IMR-90 (cell line): ENCODE measurements around the gene ARAP2. TPM values are rescaled to one million over a fixed set of nuclear protein-coding genes. Genes with fewer than 3 reads are reported as not detected.

Experiments
- ATAC-seq: fragments of 200-7000 bp; cut with Tn5 transposase; 2 replicates; pipeline ENCODE4 v1.9.1; 2020; ENCODE audit warnings: low read depth, mild to moderate bottlenecking, moderate library complexity
- BruUV-seq: library from RNA; stranded (reverse); fragments of 400-500 nt; replicated peaks from 2 replicates; lab custom pipeline; 2021; lab: Mats Ljungman, UMichigan
- CTCF ChIA-PET: fragments of 300-600 bp; formaldehyde crosslinking; extraction: SDS; loops from one replicate; lab custom pipeline; 2021; ENCODE audit warnings: antibody characterized with exemption; lab: Yijun Ruan, JAX
- POLR2A ChIA-PET: fragments of 300-600 bp; sonication (Branson Sonifier 250); formaldehyde crosslinking; loops from one replicate; lab custom pipeline; 2022; ENCODE audit warnings: antibody characterized with exemption; ENCODE audit not compliant: unreplicated experiment; lab: Charles Lee
- DNase-seq: peaks from one replicate; pipeline ENCODE4 v3.0.0; 2013
- H2AFZ ChIP-seq: replicated peaks from 2 replicates; pipeline ENCODE3; 2013; ENCODE audit warnings: low read length, mild to moderate bottlenecking; ENCODE audit not compliant: poor library complexity
- H2AK5ac ChIP-seq: 2 replicates; pipeline ENCODE4 v1.6.1; 2013; ENCODE audit warnings: low read depth, low read length, inconsistent platforms
- H2AK9ac ChIP-seq: replicated peaks from 2 replicates; pipeline ENCODE3; 2013; ENCODE audit warnings: mild to moderate bottlenecking, low read depth, low read length, moderate library complexity; ENCODE audit not compliant: poor library complexity
- H2BK120ac ChIP-seq: 2 replicates; pipeline ENCODE4 v1.6.1; 2013; ENCODE audit warnings: low read depth, low read length, inconsistent platforms
- H2BK15ac ChIP-seq: 3 replicates; pipeline ENCODE4 v1.6.1; 2013; ENCODE audit warnings: low read depth, low read length, inconsistent platforms
- H2BK20ac ChIP-seq: 2 replicates; pipeline ENCODE4 v1.6.1; 2013; ENCODE audit warnings: low read depth, mild to moderate bottlenecking, inconsistent platforms, low read length, moderate library complexity
- H2BK5ac ChIP-seq: 2 replicates; pipeline ENCODE4 v1.6.1; 2013; ENCODE audit warnings: mild to moderate bottlenecking, low read depth, low read length, inconsistent platforms; ENCODE audit not compliant: poor library complexity, severe bottlenecking
- H3K14ac ChIP-seq: replicated peaks from 2 replicates; pipeline ENCODE4 v1.6.1; 2013; ENCODE audit warnings: low read depth, low read length, inconsistent platforms
- H3K18ac ChIP-seq: 2 replicates; pipeline ENCODE4 v1.6.1; 2013; ENCODE audit warnings: low read depth, low read length, control low read depth
- H3K23ac ChIP-seq: 2 replicates; pipeline ENCODE4 v1.6.1; 2013; ENCODE audit warnings: low read depth, low read length, inconsistent platforms
- H3K27ac ChIP-seq: 2 replicates; pipeline ENCODE4 v1.5.1; 2013; ENCODE audit warnings: mild to moderate bottlenecking, control low read depth, low read length; ENCODE audit not compliant: insufficient read depth
- H3K27me3 ChIP-seq: 2 replicates; pipeline ENCODE4 v1.6.1; 2013; ENCODE audit warnings: low read length; ENCODE audit not compliant: control insufficient read depth, insufficient read depth
- H3K36me3 ChIP-seq: 2 replicates; pipeline ENCODE4 v1.6.1; 2013; ENCODE audit warnings: low read length, mixed read lengths; ENCODE audit not compliant: control insufficient read depth, insufficient read depth
- H3K4ac ChIP-seq: 2 replicates; pipeline ENCODE4 v1.6.1; 2013; ENCODE audit warnings: low read depth, low read length, inconsistent platforms
- H3K4me1 ChIP-seq: 2 replicates; pipeline ENCODE4 v1.6.1; 2013; ENCODE audit warnings: low read length, mixed read lengths; ENCODE audit not compliant: control insufficient read depth, insufficient read depth
- H3K4me2 ChIP-seq: 2 replicates; pipeline ENCODE4 v1.6.1; 2013; ENCODE audit warnings: low read depth, mild to moderate bottlenecking, control low read depth, low read length, moderate library complexity
- H3K4me3 ChIP-seq: 2 replicates; pipeline ENCODE4 v1.5.1; 2013; ENCODE audit warnings: low read depth, mild to moderate bottlenecking, control low read depth, low read length, moderate library complexity; ENCODE audit not compliant: insufficient read depth
- H3K56ac ChIP-seq: 2 replicates; pipeline ENCODE4 v1.6.1; 2013; ENCODE audit warnings: low read length, inconsistent platforms; ENCODE audit not compliant: insufficient read depth; ENCODE audit errors: extremely low read depth
- H3K79me1 ChIP-seq, 2 experiments: 2 replicates each; pipeline ENCODE4 v1.6.1; 2013; ENCODE audit warnings: low read length in 2 of 2, inconsistent platforms in 1 of 2, low read depth in 1 of 2
- H3K9ac ChIP-seq: 2 replicates; pipeline ENCODE4 v1.6.1; 2013; ENCODE audit warnings: low read depth, low read length, control low read depth
- H3K9me1 ChIP-seq: 2 replicates; pipeline ENCODE4 v1.6.1; 2013; ENCODE audit warnings: low read length, inconsistent platforms; ENCODE audit not compliant: insufficient read depth
- H3K9me3 ChIP-seq: 2 replicates; pipeline ENCODE4 v1.6.1; 2013; ENCODE audit warnings: low read length; ENCODE audit not compliant: control insufficient read depth, insufficient read depth
- H4K20me1 ChIP-seq: 2 replicates; pipeline ENCODE4 v1.6.1; 2013; ENCODE audit warnings: low read length, inconsistent platforms; ENCODE audit not compliant: insufficient read depth
- H4K5ac ChIP-seq: 2 replicates; pipeline ENCODE4 v1.6.1; 2013; ENCODE audit warnings: mild to moderate bottlenecking, low read depth, low read length, control low read depth
- H4K8ac ChIP-seq, 2 experiments: 2 replicates each; pipeline ENCODE4 v1.6.1; 2013; ENCODE audit warnings: low read depth in 2 of 2, low read length in 2 of 2, control low read depth in 1 of 2, inconsistent platforms in 1 of 2
- H4K91ac ChIP-seq: 2 replicates; pipeline ENCODE4 v1.6.1; 2013; ENCODE audit warnings: low read depth, low read length, inconsistent platforms; ENCODE audit not compliant: insufficient read depth
- BHLHE40 ChIP-seq: fragments of 150-350 bp; IDR thresholded peaks from 2 replicates; pipeline ENCODE4 v1.6.1; 2016; ENCODE audit warnings: mild to moderate bottlenecking, low read depth, low read length
- CEBPB ChIP-seq: IDR thresholded peaks from 2 replicates; pipeline ENCODE4 v1.6.1; 2012; ENCODE audit warnings: low read depth, low read length, improper control_type of control experiment
- CHD1 ChIP-seq: IDR thresholded peaks from 2 replicates; pipeline ENCODE4 v1.6.1; 2012; ENCODE audit warnings: low read depth, low read length, improper control_type of control experiment
- FOS ChIP-seq: fragments of 150-350 bp; IDR thresholded peaks from 2 replicates; pipeline ENCODE4 v1.6.1; 2016; ENCODE audit warnings: low read depth, low read length
- MAFK ChIP-seq: IDR thresholded peaks from 2 replicates; pipeline ENCODE4 v1.6.1; 2012; ENCODE audit warnings: low read depth, low read length, improper control_type of control experiment
- MAZ ChIP-seq: IDR thresholded peaks from 2 replicates; pipeline ENCODE4 v1.6.1; 2012; ENCODE audit warnings: low read depth, mild to moderate bottlenecking, low read length, improper control_type of control experiment, moderate library complexity, borderline replicate concordance
- MXI1 ChIP-seq: IDR thresholded peaks from 2 replicates; pipeline ENCODE4 v1.6.1; 2012; ENCODE audit warnings: low read depth, mild to moderate bottlenecking, low read length, moderate library complexity, borderline replicate concordance
- NFE2L2 ChIP-seq: fragments of 150-350 bp; IDR thresholded peaks from 2 replicates; pipeline ENCODE4 v1.6.1; 2016; ENCODE audit warnings: low read depth, mild to moderate bottlenecking, low read length
- POLR2A ChIP-seq: IDR thresholded peaks from 2 replicates; pipeline ENCODE4 v1.6.1; 2012; ENCODE audit warnings: mild to moderate bottlenecking, low read depth, low read length
- RAD21 ChIP-seq: IDR thresholded peaks from 2 replicates; pipeline ENCODE4 v1.6.1; 2012; ENCODE audit warnings: low read length, improper control_type of control experiment
- RCOR1 ChIP-seq: IDR thresholded peaks from 2 replicates; pipeline ENCODE4 v1.6.1; 2012; ENCODE audit warnings: mild to moderate bottlenecking, low read length, improper control_type of control experiment; ENCODE audit not compliant: insufficient replicate concordance
- RFX5 ChIP-seq: IDR thresholded peaks from 2 replicates; pipeline ENCODE4 v1.8.0; 2012; ENCODE audit warnings: low read depth, mild to moderate bottlenecking, low read length, moderate library complexity
- SMC3 ChIP-seq: fragments of 150-350 bp; IDR thresholded peaks from 2 replicates; pipeline ENCODE4 v1.6.1; 2016; ENCODE audit warnings: low read depth, mild to moderate bottlenecking, antibody characterized with exemption, low read length, moderate library complexity
- WGBS, 2 experiments: methylation state at CpG; one replicate each; pipeline versions ENCODE4 v1.1.5 to v1.1.7; 2013; ENCODE audit warnings: missing lambda C conversion rate in 2 of 2; ENCODE audit not compliant: insufficient read length in 1 of 2; ENCODE audit errors: extremely low coverage in 2 of 2; 5-methylcytosine and 5-hydroxymethylcytosine counted together
- dilution Hi-C: fragments of 300-500 bp; cut with HindIII; formaldehyde crosslinking; loops from one replicate; pipeline ENCODE4 v1.14.3; 2018; ENCODE audit warnings: low sequenced_read_pairs; ENCODE audit not compliant: unreplicated experiment
- in situ Hi-C: fragments of 300-500 bp; cut with MboI; formaldehyde crosslinking; loops from 3 replicates; pipeline ENCODE4 v1.14.3; 2019; ENCODE audit warnings: low sequenced_read_pairs, inconsistent platforms, mixed read lengths
- intact Hi-C: fragments of 100-400 bp; cut with micrococcal nuclease; formaldehyde crosslinking; loops from 2 replicates; pipeline ENCODE4 v1.10.0; 2022
- polyA plus RNA-seq, 3 experiments: library from polyadenylated mRNA; depleted of rRNA; stranded (reverse); fragments of >200 nt; gene quantifications; 2 replicates each; pipeline ENCODE4 v1.2.3, GENCODE V29; 2012; ENCODE audit warnings: low replicate concordance in 1 of 3
- total RNA-seq: library from RNA; depleted of rRNA; stranded (reverse); fragments of >200 nt; gene quantifications from 2 replicates; pipeline ENCODE4 v1.2.3, GENCODE V29; 2012
- TF ChIP-seq, protein P1 (sequence below): conservative IDR thresholded peaks from 2 replicates; pipeline ENCODE4 v1.5.1; 2012; ENCODE audit warnings: mild to moderate bottlenecking, low read depth, low read length, improper control_type of control experiment
- TF ChIP-seq, protein P2 (sequence below): fragments of 150-350 bp; IDR thresholded peaks from 2 replicates; pipeline ENCODE4 v1.6.1; 2017; ENCODE audit warnings: mild to moderate bottlenecking, antibody characterized with exemption, low read length, low read depth
- TF ChIP-seq, protein P3 (sequence below): fragments of 150-350 bp; IDR thresholded peaks from 2 replicates; pipeline ENCODE4 v1.6.1; 2016; ENCODE audit warnings: low read depth, mild to moderate bottlenecking, low read length, moderate library complexity, borderline replicate concordance

The ARAP2 gene
- total and polyA plus RNA-seq, 2 of the 4 experiments (the other 2 are of a cell fraction) = 0.32 to 1.8 TPM

DNA sequence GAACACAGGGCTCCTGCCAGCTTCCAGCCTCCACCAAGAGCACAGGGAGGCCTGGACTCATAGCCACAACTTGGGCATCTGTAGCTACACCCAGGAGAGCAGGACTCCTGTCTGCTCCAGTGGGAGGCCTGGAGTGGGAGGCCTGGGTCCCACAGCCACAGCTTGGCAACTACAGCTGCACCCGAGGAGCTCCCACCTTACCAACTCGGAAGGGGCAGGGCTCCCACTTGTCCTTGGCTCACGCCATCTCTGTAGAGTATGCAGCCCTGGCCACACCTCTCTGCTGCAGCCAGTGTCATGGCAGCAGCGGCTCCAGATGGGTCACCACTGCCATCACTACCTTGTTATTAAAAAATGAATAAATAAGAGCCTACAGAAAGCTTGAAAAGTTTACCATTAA, 45.5 kb downstream of the ARAP2 start:
- BruUV-seq = no TSS peak
- Histone ChIP-seq H3K9me1 (no peaks in the 10 kb centered on the region), H3K36me3 (no peaks in the 10 kb centered on the region), H3K4me2 (no peak overlapping the region), H3K4me1 (no peaks in the 10 kb centered on the region), H3K27me3 (no peaks in the 10 kb centered on the region), H3K56ac (no peak overlapping the region), H2BK15ac (no peak overlapping the region), H2BK5ac (no peak overlapping the region), H3K23ac (no peak overlapping the region), H2BK120ac (no peak overlapping the region), H2AK9ac (no peak overlapping the region), H3K27ac (no peak overlapping the region), H4K5ac (no peak overlapping the region), H2BK20ac (no peak overlapping the region), H3K4ac (no peak overlapping the region), H4K20me1 (no peaks in the 10 kb centered on the region), H3K4me3 (no peak overlapping the region), H3K9ac (no peak overlapping the region), H4K91ac (no peak overlapping the region), H3K18ac (no peak overlapping the region), H2AK5ac (no peak overlapping the region), H3K79me1 (no peaks in the 10 kb centered on the region), H3K9me3 (no peaks in the 10 kb centered on the region), H3K14ac (no peak overlapping the region), H2AFZ (no peak overlapping the region), H4K8ac (no peak overlapping the region)
- no peak for TF ChIP-seq RFX5
- no peak for TF ChIP-seq BHLHE40
- TF ChIP-seq, protein P1, sequence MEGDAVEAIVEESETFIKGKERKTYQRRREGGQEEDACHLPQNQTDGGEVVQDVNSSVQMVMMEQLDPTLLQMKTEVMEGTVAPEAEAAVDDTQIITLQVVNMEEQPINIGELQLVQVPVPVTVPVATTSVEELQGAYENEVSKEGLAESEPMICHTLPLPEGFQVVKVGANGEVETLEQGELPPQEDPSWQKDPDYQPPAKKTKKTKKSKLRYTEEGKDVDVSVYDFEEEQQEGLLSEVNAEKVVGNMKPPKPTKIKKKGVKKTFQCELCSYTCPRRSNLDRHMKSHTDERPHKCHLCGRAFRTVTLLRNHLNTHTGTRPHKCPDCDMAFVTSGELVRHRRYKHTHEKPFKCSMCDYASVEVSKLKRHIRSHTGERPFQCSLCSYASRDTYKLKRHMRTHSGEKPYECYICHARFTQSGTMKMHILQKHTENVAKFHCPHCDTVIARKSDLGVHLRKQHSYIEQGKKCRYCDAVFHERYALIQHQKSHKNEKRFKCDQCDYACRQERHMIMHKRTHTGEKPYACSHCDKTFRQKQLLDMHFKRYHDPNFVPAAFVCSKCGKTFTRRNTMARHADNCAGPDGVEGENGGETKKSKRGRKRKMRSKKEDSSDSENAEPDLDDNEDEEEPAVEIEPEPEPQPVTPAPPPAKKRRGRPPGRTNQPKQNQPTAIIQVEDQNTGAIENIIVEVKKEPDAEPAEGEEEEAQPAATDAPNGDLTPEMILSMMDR = no peak
- TF ChIP-seq CHD1 = no peak
- no peak for TF ChIP-seq MAFK
- TF ChIP-seq POLR2A = no peak
- TF ChIP-seq, protein P2, sequence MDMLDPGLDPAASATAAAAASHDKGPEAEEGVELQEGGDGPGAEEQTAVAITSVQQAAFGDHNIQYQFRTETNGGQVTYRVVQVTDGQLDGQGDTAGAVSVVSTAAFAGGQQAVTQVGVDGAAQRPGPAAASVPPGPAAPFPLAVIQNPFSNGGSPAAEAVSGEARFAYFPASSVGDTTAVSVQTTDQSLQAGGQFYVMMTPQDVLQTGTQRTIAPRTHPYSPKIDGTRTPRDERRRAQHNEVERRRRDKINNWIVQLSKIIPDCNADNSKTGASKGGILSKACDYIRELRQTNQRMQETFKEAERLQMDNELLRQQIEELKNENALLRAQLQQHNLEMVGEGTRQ = no peak
- TF ChIP-seq MAZ = no peak
- no peak for TF ChIP-seq MXI1
- TF ChIP-seq SMC3 = no peak
- TF ChIP-seq, protein P3, sequence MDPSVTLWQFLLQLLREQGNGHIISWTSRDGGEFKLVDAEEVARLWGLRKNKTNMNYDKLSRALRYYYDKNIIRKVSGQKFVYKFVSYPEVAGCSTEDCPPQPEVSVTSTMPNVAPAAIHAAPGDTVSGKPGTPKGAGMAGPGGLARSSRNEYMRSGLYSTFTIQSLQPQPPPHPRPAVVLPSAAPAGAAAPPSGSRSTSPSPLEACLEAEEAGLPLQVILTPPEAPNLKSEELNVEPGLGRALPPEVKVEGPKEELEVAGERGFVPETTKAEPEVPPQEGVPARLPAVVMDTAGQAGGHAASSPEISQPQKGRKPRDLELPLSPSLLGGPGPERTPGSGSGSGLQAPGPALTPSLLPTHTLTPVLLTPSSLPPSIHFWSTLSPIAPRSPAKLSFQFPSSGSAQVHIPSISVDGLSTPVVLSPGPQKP = no peak
- TF ChIP-seq CEBPB = no peak
- no peak for TF ChIP-seq RAD21
- TF ChIP-seq RCOR1 = no peak
- TF ChIP-seq NFE2L2 = no peak
- no peak for TF ChIP-seq FOS
- intact Hi-C loops = no loop called here
- DNase-seq (no peak), ATAC-seq (no peak)
- no CpG with 5 or more reads among the region's 4 CpGs for WGBS, 2 experiments
- dilution Hi-C loops = no loop called here
- ChIA-PET CTCF (no interaction called here), POLR2A (no interaction called here)
- in situ Hi-C loops = no loop called here
